H9 (cell line): Measurements from ENCODE around the gene RETN. TPM values are rescaled to one million over a fixed set of nuclear protein-coding genes. Genes with fewer than 3 reads are reported as not detected.

Source experiments
- DNase-seq: peaks from one replicate; pipeline ENCODE4 v3.0.0-alpha.2; 2017
- H2AFZ ChIP-seq: one replicate; pipeline ENCODE4 v1.6.1; 2013; ENCODE audit warnings: mild to moderate bottlenecking, low read length, control low read depth, moderate library complexity
- H2AK5ac ChIP-seq: 2 replicates; pipeline ENCODE4 v1.6.1; 2013; ENCODE audit warnings: low read length, control low read depth, mixed read lengths; ENCODE audit not compliant: insufficient read length
- H2BK120ac ChIP-seq: one replicate; pipeline ENCODE4 v1.6.1; 2013; ENCODE audit warnings: low read depth, mild to moderate bottlenecking, low read length, control low read depth, inconsistent platforms; ENCODE audit not compliant: poor library complexity, severe bottlenecking
- H2BK12ac ChIP-seq: 2 replicates; pipeline ENCODE4 v1.6.1; 2013; ENCODE audit warnings: low read length, control low read depth, mixed read lengths, low read depth; ENCODE audit not compliant: insufficient read length
- H2BK15ac ChIP-seq: 2 replicates; pipeline ENCODE4 v1.6.1; 2013; ENCODE audit warnings: low read depth, low read length, control low read depth
- H2BK20ac ChIP-seq: one replicate; pipeline ENCODE4 v1.6.1; 2013; ENCODE audit warnings: low read depth, mild to moderate bottlenecking, low read length, control low read depth, inconsistent platforms; ENCODE audit not compliant: poor library complexity, severe bottlenecking
- H2BK5ac ChIP-seq: 2 replicates; pipeline ENCODE4 v1.6.1; 2013; ENCODE audit warnings: low read length, control low read depth, mixed read lengths; ENCODE audit not compliant: insufficient read length
- H3K14ac ChIP-seq: 2 replicates; pipeline ENCODE4 v1.6.1; 2013; ENCODE audit warnings: low read length, control low read depth; ENCODE audit not compliant: insufficient read depth
- H3K18ac ChIP-seq: 2 replicates; pipeline ENCODE4 v1.6.1; 2013; ENCODE audit warnings: low read depth, mild to moderate bottlenecking, mixed read lengths, low read length, control low read depth; ENCODE audit not compliant: insufficient read length
- H3K23ac ChIP-seq: 2 replicates; pipeline ENCODE4 v1.6.1; 2013; ENCODE audit warnings: low read length, control low read depth, mixed read lengths, low read depth; ENCODE audit not compliant: insufficient read length
- H3K23me2 ChIP-seq: 2 replicates; pipeline ENCODE4 v1.6.1; 2013; ENCODE audit warnings: low read depth, mild to moderate bottlenecking, mixed read lengths, low read length, control low read depth; ENCODE audit not compliant: insufficient read length, poor library complexity, severe bottlenecking
- H3K27ac ChIP-seq: 2 replicates; pipeline ENCODE4 v1.5.1; 2013; ENCODE audit warnings: low read length, control low read depth, mixed read lengths, low read depth; ENCODE audit not compliant: insufficient read length
- H3K27me3 ChIP-seq: 2 replicates; pipeline ENCODE4 v1.6.1; 2013; ENCODE audit warnings: low read length, control low read depth, inconsistent platforms; ENCODE audit not compliant: insufficient read depth
- H3K4ac ChIP-seq: 2 replicates; pipeline ENCODE4 v1.6.1; 2013; ENCODE audit warnings: low read depth, mild to moderate bottlenecking, control low read depth, inconsistent platforms, low read length, moderate library complexity
- H3K4me1 ChIP-seq: 2 replicates; pipeline ENCODE4 v1.6.1; 2013; ENCODE audit warnings: low read length, control low read depth, inconsistent platforms; ENCODE audit not compliant: insufficient read depth
- H3K4me2 ChIP-seq: 2 replicates; pipeline ENCODE4 v1.6.1; 2013; ENCODE audit warnings: low read length, control low read depth, mixed read lengths; ENCODE audit not compliant: insufficient read length, insufficient read depth
- H3K56ac ChIP-seq: 2 replicates; pipeline ENCODE4 v1.6.1; 2013; ENCODE audit warnings: low read depth, mild to moderate bottlenecking, mixed read lengths, low read length, control low read depth; ENCODE audit not compliant: insufficient read length
- H3K79me1 ChIP-seq: 2 replicates; pipeline ENCODE4 v1.6.1; 2013; ENCODE audit warnings: low read depth, mild to moderate bottlenecking, moderate library complexity, low read length, control low read depth, inconsistent platforms; ENCODE audit not compliant: insufficient read depth, poor library complexity, severe bottlenecking
- H3K79me2 ChIP-seq: 2 replicates; pipeline ENCODE4 v1.6.1; 2013; ENCODE audit warnings: low read length, control low read depth, inconsistent platforms; ENCODE audit not compliant: insufficient read depth
- H3K9ac ChIP-seq: 2 replicates; pipeline ENCODE4 v1.6.1; 2013; ENCODE audit warnings: low read length, control low read depth, mixed read lengths; ENCODE audit not compliant: insufficient read length; ENCODE audit errors: extremely low read depth
- H3K9me3 ChIP-seq: one replicate; pipeline ENCODE4 v1.6.1; 2013; ENCODE audit warnings: low read depth, low read length, inconsistent platforms; ENCODE audit not compliant: control insufficient read depth
- H3T11ph ChIP-seq: one replicate; pipeline ENCODE4 v1.6.1; 2013; ENCODE audit warnings: mild to moderate bottlenecking, low read length, control low read depth, inconsistent platforms
- H4K20me1 ChIP-seq: one replicate; pipeline ENCODE4 v1.6.1; 2013; ENCODE audit not compliant: control insufficient read depth, insufficient read length, insufficient read depth
- H4K5ac ChIP-seq: 2 replicates; pipeline ENCODE4 v1.6.1; 2013; ENCODE audit warnings: low read depth, mild to moderate bottlenecking, mixed read lengths, low read length, control low read depth; ENCODE audit not compliant: insufficient read length
- H4K8ac ChIP-seq: replicated peaks from 2 replicates; pipeline ENCODE4 v1.6.1; 2013; ENCODE audit warnings: low read length, control low read depth, mixed read lengths, low read depth; ENCODE audit not compliant: insufficient read length
- H4K91ac ChIP-seq: 2 replicates; pipeline ENCODE4 v1.6.1; 2013; ENCODE audit warnings: low read depth, mild to moderate bottlenecking, moderate library complexity, mixed read lengths, low read length, control low read depth; ENCODE audit not compliant: insufficient read length
- H3K27ac Mint-ChIP-seq, 3 experiments: 2 replicates in 2 of 3; 3 replicates in 1 of 3; pipeline ENCODE4 v1.8.0; 2020 to 2021; ENCODE audit warnings: mixed read lengths in 3 of 3, mild to moderate bottlenecking in 1 of 3, moderate library complexity in 1 of 3
- H3K27me3 Mint-ChIP-seq: 2 replicates; pipeline ENCODE4 v1.8.0; 2021; ENCODE audit warnings: low read depth, mild to moderate bottlenecking, moderate library complexity, mixed read lengths
- H3K36me3 Mint-ChIP-seq, 3 experiments: 2 replicates in 2 of 3; 3 replicates in 1 of 3; pipeline ENCODE4 v1.8.0; 2020 to 2021; ENCODE audit warnings: low read depth in 3 of 3, mixed read lengths in 3 of 3; ENCODE audit not compliant: insufficient read depth in 1 of 3
- H3K4me1 Mint-ChIP-seq, 2 experiments: 2 replicates each; pipeline ENCODE4 v1.8.0; 2020; ENCODE audit warnings: mixed read lengths in 2 of 2
- H3K4me3 Mint-ChIP-seq, 2 experiments: 2 replicates in 1 of 2; 3 replicates in 1 of 2; pipeline ENCODE4 v1.8.0; 2020 to 2021; ENCODE audit warnings: mild to moderate bottlenecking in 2 of 2, mixed read lengths in 2 of 2, moderate library complexity in 1 of 2
- H3K9me3 Mint-ChIP-seq, 2 experiments: 2 replicates in 1 of 2; 3 replicates in 1 of 2; pipeline ENCODE4 v1.8.0; 2020; ENCODE audit warnings: mild to moderate bottlenecking in 2 of 2, mixed read lengths in 2 of 2, moderate library complexity in 1 of 2
- WGBS: extraction: QIAGEN DNeasy Blood & Tissue Kit; methylation state at CpG from one replicate; pipeline ENCODE4 v1.1.7; 2013; ENCODE audit warnings: missing lambda C conversion rate, low lambda C conversion rate, mixed read lengths; ENCODE audit not compliant: insufficient read length; ENCODE audit errors: extremely low coverage; 5-methylcytosine and 5-hydroxymethylcytosine counted together
- total RNA-seq: library from RNA; stranded (reverse); gene quantifications from 2 replicates; pipeline ENCODE4 v1.2.1, GENCODE V29; 2021
- TF ChIP-seq, protein P1 (sequence below): fragments of 200-600 bp; sonication (generic); conservative IDR thresholded peaks from 3 replicates; pipeline ENCODE4 v1.8.0; 2021; ENCODE audit warnings: antibody characterized with exemption, mild to moderate bottlenecking

The RETN gene
- total RNA-seq, 1 experiment from 2014 or later: not detected

GRCh38 chr19:7681340-7682174 is 12.7 kb downstream of the RETN start:
- Histone ChIP-seq H2AFZ (no peak overlapping the region), H3T11ph (no peak overlapping the region), H3K79me1 (no peaks in the 10 kb centered on the region), H3K27ac (no peak overlapping the region), H2BK120ac (no peak overlapping the region), H3K23me2 (peaks cover 7% of the 10 kb centered on the region), H3K18ac (peak overlapping the region; percentile 69), H3K23ac (no peak overlapping the region), H4K8ac (no peak overlapping the region), H2BK12ac (no peak overlapping the region), H3K56ac (no peak overlapping the region), H3K27me3 (no peaks in the 10 kb centered on the region), H4K5ac (no peak overlapping the region), H2BK15ac (no peak overlapping the region), H3K4me2 (peak overlapping the region; percentile 60), H4K91ac (no peak overlapping the region), H2AK5ac (no peak overlapping the region), H2BK20ac (no peak overlapping the region), H3K9me3 (no peaks in the 10 kb centered on the region), H3K4me1 (no peaks in the 10 kb centered on the region), H3K14ac (no peak overlapping the region), H3K4ac (no peak overlapping the region), H3K9ac (no peak overlapping the region), H3K79me2 (no peaks in the 10 kb centered on the region), H4K20me1 (no peaks in the 10 kb centered on the region), H2BK5ac (no peak overlapping the region)
- TF ChIP-seq, protein P1, sequence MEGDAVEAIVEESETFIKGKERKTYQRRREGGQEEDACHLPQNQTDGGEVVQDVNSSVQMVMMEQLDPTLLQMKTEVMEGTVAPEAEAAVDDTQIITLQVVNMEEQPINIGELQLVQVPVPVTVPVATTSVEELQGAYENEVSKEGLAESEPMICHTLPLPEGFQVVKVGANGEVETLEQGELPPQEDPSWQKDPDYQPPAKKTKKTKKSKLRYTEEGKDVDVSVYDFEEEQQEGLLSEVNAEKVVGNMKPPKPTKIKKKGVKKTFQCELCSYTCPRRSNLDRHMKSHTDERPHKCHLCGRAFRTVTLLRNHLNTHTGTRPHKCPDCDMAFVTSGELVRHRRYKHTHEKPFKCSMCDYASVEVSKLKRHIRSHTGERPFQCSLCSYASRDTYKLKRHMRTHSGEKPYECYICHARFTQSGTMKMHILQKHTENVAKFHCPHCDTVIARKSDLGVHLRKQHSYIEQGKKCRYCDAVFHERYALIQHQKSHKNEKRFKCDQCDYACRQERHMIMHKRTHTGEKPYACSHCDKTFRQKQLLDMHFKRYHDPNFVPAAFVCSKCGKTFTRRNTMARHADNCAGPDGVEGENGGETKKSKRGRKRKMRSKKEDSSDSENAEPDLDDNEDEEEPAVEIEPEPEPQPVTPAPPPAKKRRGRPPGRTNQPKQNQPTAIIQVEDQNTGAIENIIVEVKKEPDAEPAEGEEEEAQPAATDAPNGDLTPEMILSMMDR: peak; percentile 65
- peak; percentile 88 for DNase-seq
- peak overlapping the region; percentile 23 to 52 (median 28); a peak in 2 of 7 replicates for H3K27ac Mint-ChIP-seq
- peaks cover 6 to 23% (median 16%) of the 10 kb centered on the region in 3 experiments for H3K36me3 Mint-ChIP-seq
- peak overlapping the region; percentile 86 to 89 for H3K4me3 Mint-ChIP-seq
- H3K4me1 Mint-ChIP-seq: peaks cover 21 to 33% of the 10 kb centered on the region in 2 experiments
- no CpG with 5 or more reads among the region's 43 CpGs for WGBS
- H3K9me3 Mint-ChIP-seq: no peaks in the 10 kb centered on the region; a peak in 1 of 5 replicates
- H3K27me3 Mint-ChIP-seq: peaks cover 38% of the 10 kb centered on the region
